22Rv1 (cell line): ENCODE data around the gene RNU6-9.
A peak's percentile ranks its signal among the peaks of the same experiment; 100 is the strongest.

Experiments used
- H3K27ac ChIP-seq: fragments of 450-650 bp; 2 replicates; pipeline ENCODE4 v1.5.1; 2017
- ZFX ChIP-seq: fragments of 450-650 bp; IDR thresholded peaks from 2 replicates; pipeline ENCODE4 v1.6.1; 2017; ENCODE audit warnings: antibody characterized with exemption, borderline replicate concordance
- TF ChIP-seq, protein P1 (sequence below): fragments of 450-650 bp; IDR thresholded peaks from 2 replicates; pipeline ENCODE4 v1.5.1; 2017; ENCODE audit warnings: mild to moderate bottlenecking

The RNU6-9 gene

GRCh38 chr19:870314-870713 lies 23.0 kb upstream of the RNU6-9 start:
- TF ChIP-seq, protein P1, sequence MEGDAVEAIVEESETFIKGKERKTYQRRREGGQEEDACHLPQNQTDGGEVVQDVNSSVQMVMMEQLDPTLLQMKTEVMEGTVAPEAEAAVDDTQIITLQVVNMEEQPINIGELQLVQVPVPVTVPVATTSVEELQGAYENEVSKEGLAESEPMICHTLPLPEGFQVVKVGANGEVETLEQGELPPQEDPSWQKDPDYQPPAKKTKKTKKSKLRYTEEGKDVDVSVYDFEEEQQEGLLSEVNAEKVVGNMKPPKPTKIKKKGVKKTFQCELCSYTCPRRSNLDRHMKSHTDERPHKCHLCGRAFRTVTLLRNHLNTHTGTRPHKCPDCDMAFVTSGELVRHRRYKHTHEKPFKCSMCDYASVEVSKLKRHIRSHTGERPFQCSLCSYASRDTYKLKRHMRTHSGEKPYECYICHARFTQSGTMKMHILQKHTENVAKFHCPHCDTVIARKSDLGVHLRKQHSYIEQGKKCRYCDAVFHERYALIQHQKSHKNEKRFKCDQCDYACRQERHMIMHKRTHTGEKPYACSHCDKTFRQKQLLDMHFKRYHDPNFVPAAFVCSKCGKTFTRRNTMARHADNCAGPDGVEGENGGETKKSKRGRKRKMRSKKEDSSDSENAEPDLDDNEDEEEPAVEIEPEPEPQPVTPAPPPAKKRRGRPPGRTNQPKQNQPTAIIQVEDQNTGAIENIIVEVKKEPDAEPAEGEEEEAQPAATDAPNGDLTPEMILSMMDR: no peak
- no peak for TF ChIP-seq ZFX
- H3K27ac ChIP-seq: peak overlapping the region; percentile 71

DNA sequence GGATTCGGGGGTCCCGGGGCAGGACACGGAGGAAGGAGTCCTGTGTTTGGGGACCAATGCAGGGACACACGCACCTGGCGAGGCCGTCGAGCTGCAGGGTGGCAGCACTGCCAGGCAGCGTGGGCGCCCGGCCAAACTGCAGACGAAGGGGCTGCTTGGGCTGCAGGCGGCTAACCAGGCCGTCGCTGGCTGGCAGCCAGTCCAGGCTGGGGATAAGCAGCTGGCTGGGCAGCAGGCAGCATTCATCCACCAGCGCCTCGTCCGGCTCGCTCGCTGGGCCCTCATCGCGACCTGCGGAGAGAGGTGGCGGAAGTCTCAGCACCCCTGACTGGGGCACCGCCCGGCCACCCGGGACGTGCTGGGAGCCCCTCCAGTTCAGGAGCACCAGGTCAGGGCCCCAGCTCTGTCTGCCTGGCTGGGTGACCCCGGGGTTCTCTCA lies 22.3 kb upstream of the RNU6-9 start:
- TF ChIP-seq, protein P1: no peak
- no peak for TF ChIP-seq ZFX
- H3K27ac ChIP-seq: peak overlapping the region; percentile 46; the same call in 1 of the 2 replicates

GRCh38 chr19:871446-872265 lies 21.6 kb upstream of the RNU6-9 start:
- peak overlapping the region; percentile 80 for H3K27ac ChIP-seq
- TF ChIP-seq ZFX: no peak
- TF ChIP-seq, protein P1: no peak

GRCh38 chr19:872266-872951 lies 20.9 kb upstream of the RNU6-9 start:
- TF ChIP-seq, protein P1: no peak
- H3K27ac ChIP-seq: peak overlapping the region; percentile 80

DNA sequence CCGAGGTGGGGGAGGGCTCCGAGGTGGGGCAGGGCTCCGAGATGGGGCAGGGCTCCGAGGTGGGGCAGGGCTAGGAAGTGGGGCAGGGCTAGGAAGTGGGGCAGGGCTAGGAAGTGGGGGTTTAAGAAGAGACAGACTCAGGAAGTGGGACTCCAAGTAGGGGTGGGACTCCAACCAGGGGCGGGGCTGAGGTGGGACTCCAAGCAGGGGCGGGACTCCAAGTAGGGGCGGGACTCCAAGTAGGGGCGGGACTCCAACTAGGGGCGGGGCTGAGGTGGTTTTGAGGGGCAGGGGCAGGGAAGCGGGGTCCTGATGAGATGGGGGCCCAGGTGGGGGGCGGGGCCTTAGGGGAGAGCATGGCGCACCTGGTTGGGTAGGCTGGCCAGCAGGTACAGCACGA lies 20.2 kb upstream of the RNU6-9 start:
- TF ChIP-seq ZFX: no peak
- TF ChIP-seq, protein P1: no peak
- peak overlapping the region; percentile 80 for H3K27ac ChIP-seq

DNA sequence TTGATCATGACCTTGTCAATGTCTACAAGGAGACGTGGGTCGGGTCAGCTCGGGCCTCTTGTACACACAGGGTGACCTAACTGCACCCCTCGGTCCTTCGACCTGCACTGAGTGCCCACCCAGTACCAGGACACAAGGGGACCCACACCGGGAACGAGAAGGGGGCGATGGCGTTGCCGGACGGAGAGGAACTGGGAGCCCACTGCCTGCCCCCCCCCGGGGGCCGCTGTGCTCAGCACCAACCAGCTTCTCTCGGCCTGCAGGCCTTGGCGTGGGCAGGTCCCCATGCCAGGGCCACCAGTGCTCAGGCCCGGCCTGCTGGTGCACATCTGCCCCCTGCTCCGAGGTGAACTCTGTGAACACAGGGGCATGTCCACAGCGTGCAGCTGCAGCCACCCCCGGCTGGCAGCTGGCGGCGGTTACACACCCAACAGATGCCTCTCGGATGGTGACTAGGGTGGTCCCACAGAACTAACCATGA lies 19.7 kb upstream of the RNU6-9 start:
- TF ChIP-seq, protein P1: no peak
- no peak for TF ChIP-seq ZFX
- peak overlapping the region; percentile 80 for H3K27ac ChIP-seq
